C4-2B (cell line): ENCODE data around the gene FRMD3.

Experiments used
- H3K27ac ChIP-seq: fragments of 450-650 bp; 2 replicates; pipeline ENCODE4 v1.5.1; 2017
- CTCF ChIP-seq: fragments of 450-650 bp; conservative IDR thresholded peaks from 2 replicates; pipeline ENCODE4 v1.5.1; 2017; ENCODE audit warnings: mild to moderate bottlenecking
- ZFX ChIP-seq: fragments of 450-650 bp; IDR thresholded peaks from 2 replicates; pipeline ENCODE4 v1.6.1; 2017

The FRMD3 gene

GRCh38 chr9:83385317-83385716 lies 152.9 kb downstream of the FRMD3 start:
- TF ChIP-seq CTCF (no peak), ZFX (no peak)
- H3K27ac ChIP-seq, result no peak overlapping the region

GRCh38 chr9:83384214-83384613 lies 154.0 kb downstream of the FRMD3 start:
- no peak overlapping the region for H3K27ac ChIP-seq
- TF ChIP-seq CTCF (no peak), ZFX (no peak)

- no peak overlapping the region for H3K27ac ChIP-seq
- TF ChIP-seq CTCF (no peak), ZFX (no peak)
Measured at GRCh38 chr9:83383034-83383433, 155.2 kb downstream of the FRMD3 start.

- no peak overlapping the region for H3K27ac ChIP-seq
- TF ChIP-seq CTCF (no peak), ZFX (no peak)
Measured at GRCh38 chr9:83382421-83382820, 155.8 kb downstream of the FRMD3 start.

- H3K27ac ChIP-seq, result no peak overlapping the region
- TF ChIP-seq ZFX (no peak), CTCF (no peak)
Measured at GRCh38 chr9:83379045-83379444, 159.2 kb downstream of the FRMD3 start.

GRCh38 chr9:83372957-83373356 lies 165.2 kb downstream of the FRMD3 start:
- TF ChIP-seq ZFX (no peak), CTCF (no peak)
- H3K27ac ChIP-seq, result no peak overlapping the region

- H3K27ac ChIP-seq, result no peak overlapping the region
- TF ChIP-seq CTCF, result no peak
Measured at GRCh38 chr9:83367326-83367725, 170.9 kb downstream of the FRMD3 start.
